CD14-positive monocyte (primary cell): ENCODE data around the gene GPR26. TPM values are rescaled to one million over a fixed set of nuclear protein-coding genes. Genes with fewer than 3 reads are reported as not detected.

ENCODE experiments used
- DNase-seq, 3 donors: peaks; one replicate each; pipeline ENCODE4 v3.0.0-alpha.2; 2011 to 2022
- H2AFZ ChIP-seq: 2 replicates; pipeline ENCODE4 v1.6.0; 2012; ENCODE audit warnings: mild to moderate bottlenecking, low read depth, low read length, inconsistent platforms; ENCODE audit not compliant: insufficient read depth, poor library complexity, severe bottlenecking
- H3K27ac ChIP-seq, 2 donors: 1 replicate in 1 of 2; 2 replicates in 1 of 2; pipeline ENCODE4 v1.5.1; 2012 to 2013; ENCODE audit warnings: low read length in 2 of 2, control low read depth in 1 of 2, inconsistent platforms in 1 of 2, low read depth in 1 of 2, mild to moderate bottlenecking in 1 of 2
- H3K27me3 ChIP-seq, 2 donors: one replicate each; pipeline versions ENCODE4 v1.6.0 to v1.6.1; 2011 to 2013; ENCODE audit warnings: low read length in 2 of 2; ENCODE audit not compliant: control insufficient read depth in 2 of 2, insufficient read depth in 2 of 2
- H3K36me3 ChIP-seq, 2 donors: replicated peaks in 1 of 2; 1 replicate in 1 of 2; 2 replicates in 1 of 2; pipeline versions ENCODE4 v1.5.1 to v1.6.1; 2012 to 2013; ENCODE audit warnings: low read length in 2 of 2, control low read depth in 1 of 2, inconsistent platforms in 1 of 2, mild to moderate bottlenecking in 1 of 2; ENCODE audit not compliant: insufficient read depth in 2 of 2, control insufficient read depth in 1 of 2
- H3K4me1 ChIP-seq, 2 donors: 1 replicate in 1 of 2; 2 replicates in 1 of 2; pipeline versions ENCODE4 v1.5.1 to v1.6.1; 2012 to 2013; ENCODE audit warnings: low read length in 2 of 2, control low read depth in 1 of 2, inconsistent platforms in 1 of 2, mild to moderate bottlenecking in 1 of 2, moderate library complexity in 1 of 2; ENCODE audit not compliant: insufficient read depth in 2 of 2, control insufficient read depth in 1 of 2
- H3K4me2 ChIP-seq: replicated peaks from 2 replicates; pipeline ENCODE3; 2012; ENCODE audit warnings: low read length, moderate library complexity, mild to moderate bottlenecking; ENCODE audit not compliant: poor library complexity, severe bottlenecking; ENCODE audit errors: extremely low read depth
- H3K4me3 ChIP-seq, 3 experiments: fragments of 200-600 bp in 1 of 3; sonication (generic) in 1 of 3; replicated peaks in 1 of 3; 1 replicate in 2 of 3; 2 replicates in 1 of 3; pipeline ENCODE4 v1.5.1; 2011 to 2013; ENCODE audit warnings: low read length in 3 of 3, mild to moderate bottlenecking in 3 of 3, control low read depth in 2 of 3, low read depth in 2 of 3, inconsistent platforms in 1 of 3, moderate library complexity in 1 of 3
- H3K79me2 ChIP-seq: 2 replicates; pipeline ENCODE4 v1.6.0; 2012; ENCODE audit warnings: mild to moderate bottlenecking, control low read depth, inconsistent platforms, low read length, moderate library complexity; ENCODE audit not compliant: insufficient read depth
- H3K9ac ChIP-seq: 2 replicates; pipeline ENCODE4 v1.6.0; 2017; ENCODE audit warnings: low read length, mild to moderate bottlenecking; ENCODE audit not compliant: insufficient read depth, poor library complexity, severe bottlenecking
- H3K9me3 ChIP-seq, 2 donors: replicated peaks in 1 of 2; 1 replicate in 1 of 2; 2 replicates in 1 of 2; pipeline versions ENCODE4 v1.5.1 to v1.6.1; 2012 to 2013; ENCODE audit warnings: low read length in 2 of 2, control low read depth in 1 of 2; ENCODE audit not compliant: control insufficient read depth in 1 of 2, insufficient read depth in 1 of 2
- H4K20me1 ChIP-seq: 2 replicates; pipeline ENCODE4 v1.6.0; 2012; ENCODE audit warnings: mild to moderate bottlenecking, low read length, control low read depth, moderate library complexity; ENCODE audit not compliant: insufficient read depth
- H3K27ac Mint-ChIP-seq, 7 donors: one replicate each; pipeline ENCODE4 v1.8.0; 2020; ENCODE audit warnings: mild to moderate bottlenecking in 7 of 7, mixed read lengths in 7 of 7, moderate library complexity in 6 of 7, inconsistent platforms in 2 of 7
- H3K27me3 Mint-ChIP-seq, 3 donors: one replicate each; pipeline ENCODE4 v1.8.0; 2021 to 2022; ENCODE audit warnings: low read depth in 3 of 3, mild to moderate bottlenecking in 3 of 3, mixed read lengths in 3 of 3, moderate library complexity in 3 of 3, inconsistent platforms in 1 of 3
- H3K36me3 Mint-ChIP-seq, 2 donors: one replicate each; pipeline ENCODE4 v1.8.0; 2020; ENCODE audit warnings: mixed read lengths in 2 of 2, inconsistent platforms in 1 of 2, mild to moderate bottlenecking in 1 of 2
- H3K4me1 Mint-ChIP-seq: one replicate; pipeline ENCODE4 v1.8.0; 2020; ENCODE audit warnings: mild to moderate bottlenecking, mixed read lengths
- H3K4me3 Mint-ChIP-seq, 2 donors: one replicate each; pipeline ENCODE4 v1.8.0; 2020; ENCODE audit warnings: mild to moderate bottlenecking in 2 of 2, mixed read lengths in 2 of 2, moderate library complexity in 1 of 2
- H3K9me3 Mint-ChIP-seq, 7 donors: one replicate each; pipeline ENCODE4 v1.8.0; 2020 to 2022; ENCODE audit warnings: mixed read lengths in 7 of 7, mild to moderate bottlenecking in 6 of 7, moderate library complexity in 6 of 7, inconsistent platforms in 2 of 7
- WGBS: methylation state at CpG from one replicate; pipeline ENCODE4 v1.1.5; 2013; ENCODE audit warnings: missing lambda C conversion rate; ENCODE audit not compliant: insufficient coverage; 5-methylcytosine and 5-hydroxymethylcytosine counted together
- intact Hi-C, 2 donors: fragments of 100-400 bp; cut with micrococcal nuclease; formaldehyde crosslinking; loops; one replicate each; pipeline versions ENCODE4 v1.15.0 to v1.15.1; 2023
- polyA plus RNA-seq, 3 donors: library from polyadenylated mRNA; depleted of rRNA in 1 of 3; unstranded in 2 of 3; stranded (reverse) in 1 of 3; fragments of 300-500 nt in 2 of 3; fragments of >200 nt in 1 of 3; fragmentation: Illumina TruSeq in 2 of 3; gene quantifications; 1 replicate in 2 of 3; 2 replicates in 1 of 3; pipeline ENCODE4 v1.2.3, GENCODE V29; 2012 to 2021
- TF ChIP-seq, protein P1 (sequence below): fragments of 200-600 bp; IDR thresholded peaks from one replicate; pipeline ENCODE4 v1.8.0; 2022; ENCODE audit warnings: antibody characterized with exemption, mild to moderate bottlenecking

The GPR26 gene
- polyA plus RNA-seq, 3 donors = not detected

DNA sequence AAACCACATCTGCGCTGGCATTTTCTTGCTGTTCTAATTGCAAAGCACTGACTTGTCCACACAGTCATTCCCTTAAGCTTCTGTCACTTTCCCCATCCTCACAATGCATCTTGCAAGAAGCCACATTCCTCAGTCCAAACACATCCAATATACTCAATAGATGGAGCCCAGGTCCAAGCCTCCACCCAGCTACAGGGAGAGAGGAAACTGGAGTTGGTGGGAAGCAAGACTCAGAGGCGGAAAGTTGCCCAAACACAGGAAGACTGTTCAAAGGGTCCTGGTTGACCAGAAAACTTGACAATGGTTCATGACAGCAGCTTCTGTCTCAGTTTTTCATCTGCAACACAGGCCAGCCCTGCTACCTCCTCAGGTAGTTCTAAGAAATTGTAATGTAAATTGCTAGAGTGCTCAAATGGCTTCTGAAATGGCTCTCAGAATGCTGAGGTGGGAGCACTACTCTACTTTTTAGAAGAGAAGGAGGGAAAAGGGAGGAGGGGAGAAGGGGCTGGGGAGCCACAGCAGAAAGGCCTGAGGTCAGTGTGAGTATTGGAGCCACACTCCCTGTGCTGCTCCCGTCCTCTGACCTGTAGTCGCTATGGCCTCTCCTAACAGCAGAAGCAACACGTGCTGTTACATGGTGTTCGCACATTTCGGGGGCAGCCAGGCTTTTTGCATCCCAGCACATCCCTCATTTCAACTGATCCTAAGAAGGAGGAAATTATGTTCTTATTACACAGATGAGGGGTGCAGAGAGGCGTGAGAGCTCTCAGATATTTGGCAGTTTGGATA lies 46.9 kb upstream of the GPR26 start:
- peaks cover 2 to 10% (median 4%) of the 10 kb centered on the region in 3 donors for H3K27me3 Mint-ChIP-seq
- H3K9me3 Mint-ChIP-seq = peaks cover 0 to 3% (median 0%) of the 10 kb centered on the region in 7 donors
- no peak overlapping the region for H3K27ac Mint-ChIP-seq
- H3K27ac ChIP-seq = no peak overlapping the region
- no peaks in the 10 kb centered on the region for H3K36me3 ChIP-seq
- no peak overlapping the region for H3K4me3 Mint-ChIP-seq
- H3K27me3 ChIP-seq = no peaks in the 10 kb centered on the region
- H3K36me3 Mint-ChIP-seq = no peaks in the 10 kb centered on the region
- no peak overlapping the region for H2AFZ ChIP-seq
- H3K4me3 ChIP-seq = no peak overlapping the region
- no peak overlapping the region for H3K4me2 ChIP-seq
- H3K4me1 Mint-ChIP-seq = no peaks in the 10 kb centered on the region
- H3K9me3 ChIP-seq = no peaks in the 10 kb centered on the region
- no peak for DNase-seq
- 90% methylated on average over 2 of the region's 8 CpGs for WGBS
- H3K79me2 ChIP-seq = no peaks in the 10 kb centered on the region
- no peak overlapping the region for H3K9ac ChIP-seq
- intact Hi-C loops = no loop called here
- TF ChIP-seq, protein P1, sequence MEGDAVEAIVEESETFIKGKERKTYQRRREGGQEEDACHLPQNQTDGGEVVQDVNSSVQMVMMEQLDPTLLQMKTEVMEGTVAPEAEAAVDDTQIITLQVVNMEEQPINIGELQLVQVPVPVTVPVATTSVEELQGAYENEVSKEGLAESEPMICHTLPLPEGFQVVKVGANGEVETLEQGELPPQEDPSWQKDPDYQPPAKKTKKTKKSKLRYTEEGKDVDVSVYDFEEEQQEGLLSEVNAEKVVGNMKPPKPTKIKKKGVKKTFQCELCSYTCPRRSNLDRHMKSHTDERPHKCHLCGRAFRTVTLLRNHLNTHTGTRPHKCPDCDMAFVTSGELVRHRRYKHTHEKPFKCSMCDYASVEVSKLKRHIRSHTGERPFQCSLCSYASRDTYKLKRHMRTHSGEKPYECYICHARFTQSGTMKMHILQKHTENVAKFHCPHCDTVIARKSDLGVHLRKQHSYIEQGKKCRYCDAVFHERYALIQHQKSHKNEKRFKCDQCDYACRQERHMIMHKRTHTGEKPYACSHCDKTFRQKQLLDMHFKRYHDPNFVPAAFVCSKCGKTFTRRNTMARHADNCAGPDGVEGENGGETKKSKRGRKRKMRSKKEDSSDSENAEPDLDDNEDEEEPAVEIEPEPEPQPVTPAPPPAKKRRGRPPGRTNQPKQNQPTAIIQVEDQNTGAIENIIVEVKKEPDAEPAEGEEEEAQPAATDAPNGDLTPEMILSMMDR = no peak
- H3K4me1 ChIP-seq = no peaks in the 10 kb centered on the region
- no peaks in the 10 kb centered on the region for H4K20me1 ChIP-seq

DNA sequence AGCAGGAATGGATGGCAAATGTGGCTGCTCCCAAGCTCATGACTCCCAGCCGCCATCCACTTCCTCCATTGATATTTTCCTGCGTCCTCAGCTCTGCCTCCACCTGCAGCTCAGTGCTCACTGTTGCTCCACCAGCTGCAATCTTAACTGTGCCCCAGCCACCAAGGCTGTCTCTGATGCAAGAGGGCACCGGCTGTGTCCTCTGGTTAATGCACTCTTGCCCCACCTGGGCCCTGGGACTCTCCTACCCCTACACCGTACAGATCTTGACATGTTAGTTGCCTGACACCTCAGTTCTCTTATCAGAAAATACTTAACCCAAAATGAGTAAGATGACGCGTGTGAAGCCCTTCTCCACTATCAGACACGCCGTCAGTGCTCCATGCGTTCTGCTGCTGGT lies 45.5 kb upstream of the GPR26 start:
- Histone ChIP-seq H3K9ac (no peak overlapping the region), H3K79me2 (no peaks in the 10 kb centered on the region), H4K20me1 (no peaks in the 10 kb centered on the region), H3K27me3 (no peaks in the 10 kb centered on the region), H3K4me1 (no peaks in the 10 kb centered on the region), H2AFZ (no peak overlapping the region), H3K4me3 (no peak overlapping the region), H3K36me3 (no peaks in the 10 kb centered on the region), H3K9me3 (no peaks in the 10 kb centered on the region), H3K27ac (no peak overlapping the region), H3K4me2 (no peak overlapping the region)
- Mint-ChIP-seq H3K27ac (no peak overlapping the region), H3K4me1 (no peaks in the 10 kb centered on the region), H3K9me3 (peaks cover 0 to 2% (median 0%) of the 10 kb centered on the region in 7 donors), H3K4me3 (no peak overlapping the region), H3K36me3 (no peaks in the 10 kb centered on the region), H3K27me3 (peaks cover 0 to 11% (median 2%) of the 10 kb centered on the region in 3 donors)
- intact Hi-C loops = no loop called here
- DNase-seq = no peak
- 94% methylated on average over 4 of the region's 9 CpGs for WGBS
- TF ChIP-seq, protein P1 = no peak
